Calu3 (cell line): ENCODE results near the gene SOX9. TPM values are rescaled to one million over a fixed set of nuclear protein-coding genes. Genes with fewer than 3 reads are reported as not detected.

Experiments
- BruUV-seq: library from RNA; stranded (reverse); fragments of 400-500 nt; replicated peaks from 2 replicates; lab custom pipeline; 2021; lab: Mats Ljungman, UMichigan
- CTCF ChIA-PET: fragments of 300-600 bp; sonication (Branson Sonifier 250); formaldehyde crosslinking; loops from one replicate; lab custom pipeline; 2022; ENCODE audit warnings: antibody characterized with exemption; lab: Charles Lee
- DNase-seq: peaks from one replicate; pipeline ENCODE4 v3.0.0; 2022
- H3K27ac Mint-ChIP-seq: one replicate; pipeline ENCODE4 v1.8.0; 2022; ENCODE audit warnings: mixed read lengths; ENCODE audit not compliant: unreplicated experiment
- H3K27me3 Mint-ChIP-seq: one replicate; pipeline ENCODE4 v1.8.0; 2022; ENCODE audit warnings: mixed read lengths; ENCODE audit not compliant: unreplicated experiment
- H3K36me3 Mint-ChIP-seq: one replicate; pipeline ENCODE4 v1.8.0; 2022; ENCODE audit warnings: mild to moderate bottlenecking, moderate library complexity, mixed read lengths; ENCODE audit not compliant: insufficient read depth, unreplicated experiment
- H3K4me1 Mint-ChIP-seq: one replicate; pipeline ENCODE4 v1.8.0; 2022; ENCODE audit warnings: mild to moderate bottlenecking, low read depth, mixed read lengths; ENCODE audit not compliant: unreplicated experiment
- H3K4me3 Mint-ChIP-seq: one replicate; pipeline ENCODE4 v1.8.0; 2022; ENCODE audit warnings: mild to moderate bottlenecking, low read depth, moderate library complexity, mixed read lengths; ENCODE audit not compliant: unreplicated experiment
- H3K9me3 Mint-ChIP-seq: one replicate; pipeline ENCODE4 v1.8.0; 2022; ENCODE audit warnings: low read depth, mixed read lengths; ENCODE audit not compliant: unreplicated experiment
- CTCF ChIP-seq: fragments of 200-600 bp; IDR thresholded peaks from one replicate; pipeline ENCODE4 v1.8.0; 2022; ENCODE audit warnings: antibody characterized with exemption; ENCODE audit not compliant: unreplicated experiment
- intact Hi-C: fragments of 100-400 bp; cut with micrococcal nuclease; formaldehyde crosslinking; loops from one replicate; pipeline ENCODE4 v1.10.0; 2022; ENCODE audit not compliant: unreplicated experiment
- total RNA-seq: library from RNA; stranded (reverse); gene quantifications from 2 replicates; pipeline ENCODE4 v1.2.3, GENCODE V29; 2022

Gene SOX9
- total RNA-seq, 1 experiment from 2014 or later, result 210 TPM

GRCh38 chr17:72126575-72127486, 6.0 kb downstream of the SOX9 start:
- intact Hi-C loops, result loop anchor here (1.0 to 5.0 kb wide), 8 partner anchors 212 to 590 kb away; no protein-coding TSS in a partner anchor
- CTCF ChIA-PET, result interaction anchor here (0.7 to 1.0 kb wide), 2 partner anchors 10 to 488 kb away, joined by 4 to 7 read pairs; no protein-coding TSS in a partner anchor

GRCh38 chr17:72128039-72128438, 7.2 kb downstream of the SOX9 start:
- Mint-ChIP-seq H3K4me1 (peaks cover 30% of the 10 kb centered on the region), H3K4me3 (peak overlapping the region; percentile 90), H3K27ac (peak overlapping the region; percentile 64), H3K36me3 (peaks cover 48% of the 10 kb centered on the region), H3K27me3 (peaks cover 20% of the 10 kb centered on the region), H3K9me3 (no peaks in the 10 kb centered on the region)
- TF ChIP-seq CTCF, result no peak
- DNase-seq, result no peak
- intact Hi-C loops, result loop anchor here (5.0 kb wide), 3 partner anchors 279 to 334 kb away; no protein-coding TSS in a partner anchor
- no TSS peak for BruUV-seq
- CTCF ChIA-PET, result no interaction called here

More at GRCh38 chr17:72126575-72127486, 6.0 kb downstream of the SOX9 start:
- Mint-ChIP-seq H3K9me3 (no peaks in the 10 kb centered on the region), H3K27me3 (peaks cover 28% of the 10 kb centered on the region), H3K27ac (peak overlapping the region; percentile 64), H3K36me3 (peaks cover 60% of the 10 kb centered on the region), H3K4me3 (peak overlapping the region; percentile 90), H3K4me1 (peaks cover 35% of the 10 kb centered on the region)
- TSS peak; percentile 62 for BruUV-seq
- peak; percentile 61 for DNase-seq
- no peak for TF ChIP-seq CTCF

GRCh38 chr17:72134608-72135394, 14.0 kb downstream of the SOX9 start:
- H3K27me3 Mint-ChIP-seq, result no peaks in the 10 kb centered on the region
- no peaks in the 10 kb centered on the region for H3K9me3 Mint-ChIP-seq
- no peak for TF ChIP-seq CTCF
- peaks cover 39% of the 10 kb centered on the region for H3K4me1 Mint-ChIP-seq
- CTCF ChIA-PET, result interaction anchor here (0.6 kb wide), 2 partner anchors 204 to 272 kb away, joined by 3 to 4 read pairs; no protein-coding TSS in a partner anchor
- DNase-seq, result no peak
- H3K4me3 Mint-ChIP-seq, result peak overlapping the region; percentile 42
- no peaks in the 10 kb centered on the region for H3K36me3 Mint-ChIP-seq
- H3K27ac Mint-ChIP-seq, result peak overlapping the region; percentile 31
- intact Hi-C loops, result no loop called here
- no TSS peak for BruUV-seq
